Measurements from ENCODE around the gene ABLIM2. TPM values are rescaled to one million over a fixed set of nuclear protein-coding genes. Genes with fewer than 3 reads are reported as not detected.
A peak's percentile ranks its signal among the peaks of the same experiment; 100 is the strongest.

ABLIM2 gene
- total RNA-seq, 2 donors from 2014 or later, result 5.7 to 11.2 TPM

GRCh38 chr4:8189551-8190466, 31.2 kb upstream of the ABLIM2 start:
- Histone ChIP-seq H3K27ac (peak overlapping the region; percentile 77 to 83), H3K4me1 (peaks cover 0 to 57% of the 10 kb centered on the region in 2 donors), H3K9me3 (no peaks in the 10 kb centered on the region), H3K36me3 (no peaks in the 10 kb centered on the region), H3K4me3 (no peak overlapping the region), H3K27me3 (no peaks in the 10 kb centered on the region)
- no peak for TF ChIP-seq CTCF (IDR thresholded peaks at IDR 0.05)
- DNase-seq (ENCODE audit: low spot score), result no peak

- H3K9me3 ChIP-seq, result no peaks in the 10 kb centered on the region
- H3K4me3 ChIP-seq, result no peak overlapping the region
- H3K27me3 ChIP-seq, result no peaks in the 10 kb centered on the region
- TF ChIP-seq CTCF (IDR thresholded peaks at IDR 0.05), result no peak
- no peaks in the 10 kb centered on the region for H3K36me3 ChIP-seq
- peak overlapping the region; percentile 77 to 83 for H3K27ac ChIP-seq
- peak; percentile 74 for DNase-seq (ENCODE audit: low spot score)
- peaks cover 0 to 64% of the 10 kb centered on the region in 2 donors for H3K4me1 ChIP-seq
Measured at GRCh38 chr4:8188743-8189550, 30.3 kb upstream of the ABLIM2 start.

DNA sequence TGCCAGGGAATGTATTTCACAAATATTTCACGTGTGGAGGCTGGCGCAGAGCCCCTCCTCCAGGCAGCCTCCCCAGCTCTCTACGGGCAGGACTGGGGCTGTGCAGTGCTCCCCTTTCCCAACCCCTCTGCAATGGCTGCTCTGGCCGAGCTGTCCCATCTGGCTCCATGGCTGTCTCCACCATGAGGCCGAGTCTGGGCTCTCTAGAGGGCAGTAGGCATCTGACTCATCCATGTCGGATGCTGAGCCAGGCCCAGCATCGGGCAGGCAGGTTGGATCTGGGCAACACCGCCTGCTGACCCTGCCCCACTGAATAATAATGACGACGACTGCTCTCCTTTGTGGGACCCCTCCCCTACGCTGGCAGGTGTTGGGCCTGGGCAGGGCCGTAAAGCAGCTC, 29.5 kb upstream of the ABLIM2 start:
- peaks cover 0 to 70% of the 10 kb centered on the region in 2 donors for H3K4me1 ChIP-seq
- H3K27ac ChIP-seq, result peak overlapping the region in 1 of 2 donors; percentile 83
- no peaks in the 10 kb centered on the region for H3K27me3 ChIP-seq
- H3K36me3 ChIP-seq, result no peaks in the 10 kb centered on the region
- no peak overlapping the region for H3K4me3 ChIP-seq
- DNase-seq (ENCODE audit: low spot score), result no peak
- H3K9me3 ChIP-seq, result no peaks in the 10 kb centered on the region
- TF ChIP-seq CTCF (IDR thresholded peaks at IDR 0.05), result no peak

DNA sequence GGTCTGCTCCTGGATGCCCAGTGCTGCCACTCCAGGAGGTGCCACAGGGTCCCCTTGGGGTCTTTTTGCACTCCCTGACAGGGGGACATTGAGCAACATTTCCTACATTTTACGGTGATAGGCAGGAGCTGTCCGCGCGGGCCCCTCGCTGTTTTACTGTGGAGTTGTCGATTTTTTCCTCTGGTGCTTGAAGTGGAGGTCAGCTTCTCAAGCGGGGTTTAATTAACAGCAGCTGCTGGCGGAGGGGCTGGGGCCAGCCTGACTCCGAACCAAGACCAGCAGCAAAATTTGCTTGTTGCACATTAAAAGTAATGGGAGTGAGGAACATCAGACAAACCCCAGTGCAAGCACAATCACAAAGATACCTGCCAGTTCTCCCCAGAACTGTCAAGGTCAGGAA, 27.3 kb upstream of the ABLIM2 start:
- TF ChIP-seq CTCF (IDR thresholded peaks at IDR 0.05), result no peak
- H3K4me1 ChIP-seq, result peaks cover 0 to 71% of the 10 kb centered on the region in 2 donors
- H3K27ac ChIP-seq, result no peak overlapping the region
- H3K9me3 ChIP-seq, result no peaks in the 10 kb centered on the region
- H3K27me3 ChIP-seq, result no peaks in the 10 kb centered on the region
- no peak overlapping the region for H3K4me3 ChIP-seq
- H3K36me3 ChIP-seq, result no peaks in the 10 kb centered on the region
- no peak for DNase-seq (ENCODE audit: low spot score)

GRCh38 chr4:8185295-8185694, 26.7 kb upstream of the ABLIM2 start:
- no peak for TF ChIP-seq CTCF (IDR thresholded peaks at IDR 0.05)
- H3K4me3 ChIP-seq, result no peak overlapping the region
- H3K4me1 ChIP-seq, result peaks cover 0 to 64% of the 10 kb centered on the region in 2 donors
- H3K27ac ChIP-seq, result no peak overlapping the region
- no peak for DNase-seq (ENCODE audit: low spot score)
- no peaks in the 10 kb centered on the region for H3K9me3 ChIP-seq
- H3K27me3 ChIP-seq, result no peaks in the 10 kb centered on the region
- no peaks in the 10 kb centered on the region for H3K36me3 ChIP-seq
